HG03442 (cell line): Measurements from ENCODE around the gene DNAJC24.

Experiments
- ATAC-seq: cut with Tn5 transposase; IDR thresholded peaks from one replicate; pipeline ENCODE4 v1.9.1; 2021; ENCODE audit warnings: mild to moderate bottlenecking, moderate library complexity; ENCODE audit not compliant: unreplicated experiment

Gene DNAJC24

DNA sequence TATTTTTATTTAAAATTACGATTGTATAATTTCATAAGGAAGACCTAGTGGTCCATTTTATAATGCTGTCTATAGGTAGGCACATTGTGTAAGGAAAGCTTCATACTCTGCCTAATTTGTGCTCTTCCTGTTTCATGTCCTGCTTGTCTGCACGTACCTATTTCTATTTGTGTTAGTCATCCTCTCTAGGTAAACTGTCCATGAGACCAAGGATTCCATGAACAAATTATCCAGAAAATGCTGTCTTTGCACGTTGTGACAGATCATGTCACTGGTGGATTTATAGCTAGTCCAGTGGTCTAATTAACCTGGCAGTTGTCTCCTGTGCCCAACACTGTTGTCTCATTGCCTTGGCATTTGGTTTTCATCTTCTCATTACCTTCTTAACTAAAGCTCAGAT lies 44.7 kb downstream of the DNAJC24 start:
- ATAC-seq, result no peak

DNA sequence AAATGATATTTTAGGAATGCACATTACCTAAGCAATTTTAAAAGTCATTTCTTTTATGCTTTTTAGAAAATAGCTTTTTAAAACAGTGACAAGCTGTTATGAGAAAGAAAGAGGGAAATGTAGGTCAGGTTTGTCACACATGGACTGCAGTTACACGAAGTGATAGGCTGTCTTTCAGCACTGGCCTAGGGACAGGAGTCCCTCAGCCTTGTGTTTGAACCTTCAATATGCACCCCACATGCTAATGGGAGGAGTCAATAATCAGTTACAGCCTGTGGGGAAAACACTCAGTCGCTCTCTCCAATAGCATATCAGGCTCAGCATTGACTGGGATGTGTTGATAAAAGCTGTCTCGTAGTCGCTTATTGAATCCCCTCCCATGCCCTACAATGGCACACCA lies 45.8 kb downstream of the DNAJC24 start:
- ATAC-seq, result no peak

DNA sequence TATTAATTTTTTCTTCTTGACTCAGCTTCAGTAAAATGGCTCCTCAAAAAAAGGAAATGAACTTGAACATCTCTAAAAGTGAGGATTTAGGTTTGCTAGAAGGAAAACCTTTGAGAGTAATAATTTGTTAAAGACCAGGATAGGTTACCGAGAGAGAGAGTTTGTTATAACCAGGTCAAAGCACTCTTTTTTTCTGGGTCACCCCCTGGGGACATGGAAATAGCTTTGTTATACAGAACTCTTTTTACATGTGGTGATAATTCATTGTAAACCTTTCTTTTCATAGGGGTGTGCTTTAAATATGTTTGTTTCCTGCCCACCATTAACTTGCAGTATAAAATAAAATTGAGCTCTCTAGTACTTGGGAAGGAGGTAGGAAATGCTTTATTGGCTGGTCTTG lies 47.7 kb downstream of the DNAJC24 start:
- no peak for ATAC-seq

DNA sequence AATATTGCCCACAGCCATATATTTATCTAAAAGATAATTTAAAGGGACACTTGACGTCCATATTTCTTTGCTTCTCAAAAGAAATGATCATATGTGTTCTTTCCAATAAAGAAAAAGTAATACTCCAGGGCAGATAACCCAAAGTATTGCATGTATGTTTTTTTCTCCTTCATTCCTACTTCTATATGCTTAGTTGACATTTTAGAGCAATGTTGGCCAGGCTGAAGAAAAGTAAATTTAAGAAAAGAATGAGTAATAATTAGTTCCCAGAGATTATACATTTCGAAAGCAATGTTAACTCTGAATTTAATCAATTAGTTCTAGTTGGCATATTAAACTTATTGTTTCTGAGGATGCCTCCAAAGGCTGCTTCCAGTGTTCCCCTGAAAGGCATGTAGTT lies 48.2 kb downstream of the DNAJC24 start:
- no peak for ATAC-seq

DNA sequence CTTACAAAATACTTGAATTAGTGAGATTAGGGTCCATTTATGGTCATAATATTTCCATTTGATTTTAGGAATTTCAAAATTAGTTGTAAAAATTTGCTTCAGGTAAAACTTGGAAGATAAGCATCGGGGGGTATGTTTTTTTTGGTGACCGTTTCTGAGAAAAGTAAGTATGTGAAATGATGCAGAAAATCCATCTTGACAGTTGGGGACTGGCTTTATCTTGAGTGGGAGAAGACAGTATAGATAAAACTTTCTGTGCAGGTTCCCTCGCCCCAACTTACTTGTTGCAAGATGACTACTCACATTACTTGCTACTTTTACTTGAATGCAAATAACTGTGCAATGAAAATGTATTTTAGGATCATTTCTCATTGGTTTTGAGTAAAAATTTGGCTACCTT lies 49.5 kb downstream of the DNAJC24 start:
- no peak for ATAC-seq

DNA sequence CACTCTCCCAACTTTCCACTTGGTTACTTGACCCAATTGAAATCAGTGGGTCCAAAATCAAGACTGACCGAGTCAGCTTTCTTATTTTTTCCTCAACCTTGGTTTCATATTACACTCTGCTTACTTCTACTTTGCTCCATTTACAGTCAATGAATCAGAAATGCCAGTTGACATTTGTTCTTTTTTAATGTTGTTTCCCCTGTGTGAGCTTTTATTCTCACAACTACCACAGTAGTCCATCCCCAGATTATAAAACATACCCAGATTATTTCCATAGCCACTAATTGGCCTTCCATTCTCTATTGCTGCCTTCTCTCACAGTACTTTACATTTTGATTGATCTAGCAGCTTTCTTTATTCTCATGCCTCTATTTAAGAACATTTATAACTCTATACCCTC lies 50.0 kb downstream of the DNAJC24 start:
- ATAC-seq, result no peak

DNA sequence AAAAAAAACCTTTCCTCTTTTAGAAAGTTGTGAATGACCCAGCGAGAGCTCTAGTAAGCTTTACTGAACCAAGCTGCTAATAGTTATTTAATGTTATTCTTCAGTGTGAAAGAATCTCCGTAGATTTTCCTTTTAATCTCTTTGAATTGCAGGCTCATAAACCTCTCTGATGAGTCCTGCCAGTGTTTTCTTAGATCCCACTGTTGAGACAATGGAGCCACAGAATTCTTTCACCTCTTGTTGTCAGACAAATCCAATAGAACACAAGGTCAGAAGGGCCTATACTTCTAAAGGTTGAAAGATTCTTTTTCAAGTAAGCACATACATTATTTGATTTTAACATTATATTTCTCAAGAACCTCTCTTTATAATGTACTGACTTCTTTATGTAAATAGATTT lies 52.2 kb downstream of the DNAJC24 start:
- ATAC-seq, result no peak

DNA sequence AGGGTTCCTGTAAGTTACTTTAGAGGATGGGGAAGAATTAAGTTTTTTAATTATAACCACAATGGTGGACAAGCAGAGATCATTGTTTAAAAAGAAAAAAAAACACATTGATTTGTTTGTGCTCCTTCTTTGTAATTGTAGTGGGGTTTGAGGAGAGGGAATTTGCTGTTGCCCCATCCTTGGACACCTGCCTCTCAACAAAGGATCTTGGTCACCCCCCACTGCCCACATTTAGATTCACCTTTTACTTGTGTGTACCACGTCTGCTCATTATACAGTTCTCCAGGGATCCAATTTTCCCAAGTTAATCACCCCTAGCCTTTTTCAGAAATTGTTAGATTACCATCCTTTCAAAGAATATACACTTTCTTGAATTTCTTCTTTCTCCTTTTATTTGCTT lies 53.0 kb downstream of the DNAJC24 start:
- no peak for ATAC-seq

DNA sequence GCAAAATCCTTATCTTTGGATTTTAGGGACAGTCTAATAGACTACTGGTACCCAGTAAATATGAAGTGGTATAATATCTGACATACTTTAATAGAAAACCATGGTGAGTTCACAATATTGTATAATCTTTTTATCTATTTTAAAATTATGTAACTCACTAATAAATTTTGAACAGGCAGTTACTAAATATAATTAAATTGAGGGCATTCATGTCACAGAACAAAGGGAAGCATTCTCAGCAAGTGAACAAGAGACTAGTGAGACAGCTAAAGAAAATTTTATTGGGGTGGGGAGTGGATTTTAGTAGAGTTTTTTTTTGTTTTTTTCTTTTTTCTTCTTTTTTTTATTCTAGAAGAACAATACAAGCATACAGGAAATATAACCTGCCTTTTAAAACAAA lies 55.0 kb downstream of the DNAJC24 start:
- no peak for ATAC-seq

DNA sequence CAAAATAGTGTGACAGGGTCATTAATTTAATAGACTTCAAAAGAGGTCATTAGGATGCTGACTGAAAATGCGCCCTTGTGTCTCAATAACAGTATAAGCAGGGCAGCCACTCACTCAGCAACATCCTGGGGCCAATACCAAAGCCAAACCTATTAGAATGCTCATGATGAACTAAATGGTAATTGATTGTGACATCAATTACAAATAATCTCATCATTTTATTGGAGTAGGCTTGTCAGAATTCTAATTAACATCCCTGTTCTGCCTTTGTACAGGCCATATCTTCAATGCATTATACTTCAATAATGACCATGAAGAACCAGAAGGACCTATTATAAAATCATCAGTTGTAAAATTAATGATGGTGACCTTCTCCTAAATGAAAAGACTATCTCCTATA lies 64.2 kb downstream of the DNAJC24 start:
- ATAC-seq, result no peak

DNA sequence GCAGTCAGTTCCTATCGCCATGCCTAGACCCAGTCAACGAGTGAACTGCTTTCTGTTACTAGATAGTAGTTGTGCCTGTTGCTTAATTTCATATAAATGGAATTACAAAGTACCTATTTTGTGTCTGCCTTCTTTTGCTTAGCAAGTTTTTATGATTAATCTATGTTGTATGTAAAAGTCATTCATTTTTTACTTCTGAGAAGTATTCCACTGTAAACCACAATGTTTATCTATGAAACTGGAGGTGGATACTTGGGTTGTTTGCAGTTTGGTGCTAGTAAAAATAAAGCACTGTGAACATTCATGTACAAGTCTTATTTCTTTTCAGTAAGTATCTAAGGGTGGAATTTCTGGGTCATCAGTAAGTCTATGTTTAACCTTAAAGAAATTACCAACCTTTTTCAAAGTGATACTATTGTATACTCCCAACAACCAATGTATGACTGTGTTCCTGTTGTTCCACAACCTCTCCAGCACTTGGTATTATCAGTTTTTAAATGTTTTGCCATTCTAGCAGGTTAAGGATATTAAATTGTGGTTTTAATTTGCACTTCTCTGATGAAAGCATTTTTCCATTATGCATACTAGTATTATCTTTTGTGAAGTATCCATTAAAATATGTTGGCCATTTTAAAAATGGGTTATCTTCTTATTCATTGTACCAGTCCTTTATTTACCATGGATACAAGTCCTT lies 68.2 kb downstream of the DNAJC24 start:
- ATAC-seq, result no peak

DNA sequence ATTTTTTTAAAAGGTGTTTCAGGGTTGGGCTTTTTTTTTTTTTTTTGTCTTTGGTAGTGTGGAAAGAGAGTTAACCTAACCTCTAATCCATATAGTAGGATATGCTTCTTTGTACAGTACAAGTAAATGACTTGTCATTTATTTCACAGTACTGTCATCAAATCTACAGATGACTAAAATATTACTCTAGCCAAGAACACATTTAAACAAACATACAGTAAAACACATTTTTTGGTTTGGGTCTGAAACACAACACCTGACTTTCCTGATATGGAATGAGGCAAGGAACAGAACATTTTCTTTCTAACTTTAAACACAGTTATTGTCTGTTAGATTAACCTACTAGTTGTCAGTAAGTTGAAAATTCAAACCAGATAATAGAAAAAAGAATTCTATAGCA lies 71.6 kb downstream of the DNAJC24 start:
- no peak for ATAC-seq

DNA sequence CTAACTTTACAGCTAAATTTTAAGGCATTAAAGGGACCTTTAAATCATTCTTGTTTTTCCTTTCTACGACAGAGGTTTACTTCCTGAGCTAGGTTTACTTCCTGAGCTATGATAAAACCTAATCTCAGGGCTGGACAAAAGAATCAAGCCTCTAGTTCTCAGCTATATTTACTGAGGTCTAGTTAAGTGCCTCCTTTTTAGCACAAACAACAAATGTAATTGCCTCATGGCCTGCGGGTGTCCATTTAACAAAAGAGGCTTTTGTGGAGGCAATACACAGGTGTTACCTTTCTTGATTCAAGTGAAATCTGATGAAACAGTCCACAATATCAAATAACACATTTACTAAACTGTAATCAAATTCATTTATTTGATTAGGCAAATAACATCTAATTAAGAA lies 72.4 kb downstream of the DNAJC24 start:
- no peak for ATAC-seq

DNA sequence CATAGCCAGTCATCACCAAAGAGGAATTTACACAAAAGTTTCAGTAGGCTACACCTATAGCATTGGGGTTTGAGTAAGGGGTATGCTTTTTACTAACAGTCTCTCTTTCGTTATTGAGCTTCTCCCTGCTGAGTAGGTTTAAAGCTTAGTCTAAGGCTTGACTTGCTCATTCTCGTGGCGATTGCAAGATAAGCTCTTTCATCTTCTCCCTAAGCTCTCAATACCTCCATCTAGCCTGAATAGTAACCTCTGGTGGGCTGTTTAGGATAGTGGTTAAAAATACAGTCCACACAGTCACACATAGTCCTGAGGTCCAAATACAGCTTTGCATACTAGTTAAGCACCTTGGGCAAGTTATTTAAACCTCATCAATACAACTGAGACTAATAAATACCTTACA lies 74.1 kb downstream of the DNAJC24 start:
- ATAC-seq, result no peak

DNA sequence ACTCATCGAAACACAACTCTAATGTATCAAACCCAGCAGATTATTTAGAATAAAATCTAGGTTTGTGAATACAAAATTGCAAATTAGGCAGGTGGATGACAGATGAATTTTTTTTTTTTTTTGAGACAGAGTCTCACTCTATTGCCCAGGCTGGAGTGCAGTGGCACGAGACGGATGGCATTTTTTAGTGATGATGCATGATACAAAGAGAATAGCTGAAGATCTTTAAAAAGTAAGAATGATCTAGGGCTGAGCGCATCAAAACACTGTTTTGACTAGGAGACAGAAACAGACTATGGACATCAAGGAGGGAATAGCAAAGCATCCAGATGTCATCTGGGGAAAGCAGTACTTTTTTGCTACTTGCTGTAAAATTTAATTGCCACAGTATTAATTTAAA lies 76.0 kb downstream of the DNAJC24 start:
- no peak for ATAC-seq

DNA sequence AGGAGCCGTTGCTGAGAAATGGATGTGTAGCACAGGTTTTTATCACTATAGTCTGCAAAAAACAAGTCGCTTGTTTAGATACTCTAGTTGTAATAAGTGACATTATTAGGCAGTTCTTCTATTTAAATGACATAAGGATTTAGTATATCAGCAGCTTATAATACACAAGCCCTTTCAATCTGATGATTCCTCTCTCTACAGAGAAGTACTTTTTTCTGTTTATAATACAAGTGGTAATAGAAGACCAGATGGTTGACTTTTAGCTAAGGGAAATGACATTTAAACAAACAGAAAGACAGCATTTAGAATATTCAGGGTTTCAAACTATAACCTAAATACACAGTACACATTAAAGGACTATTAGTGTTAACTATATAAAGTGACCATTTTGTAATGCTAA lies 79.4 kb downstream of the DNAJC24 start:
- ATAC-seq, result no peak

DNA sequence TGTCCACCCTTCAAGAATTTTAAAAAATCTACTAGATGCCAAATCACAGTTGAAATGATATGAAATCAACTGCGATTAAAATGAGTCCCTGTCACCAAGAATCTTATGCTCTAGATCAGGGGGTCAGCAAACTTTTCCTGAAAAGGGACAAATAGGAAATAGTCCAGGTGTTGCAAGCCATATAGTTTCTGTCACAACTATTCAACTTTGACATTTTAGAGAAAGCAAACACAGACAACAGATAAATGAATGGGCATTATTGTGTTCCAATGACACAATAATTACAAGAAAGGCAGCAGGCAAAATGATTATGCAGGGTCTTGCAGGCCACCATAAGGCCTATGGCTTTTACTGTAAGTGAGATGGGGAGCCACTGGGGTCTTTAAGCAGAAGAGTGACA lies 81.2 kb downstream of the DNAJC24 start:
- ATAC-seq, result no peak

DNA sequence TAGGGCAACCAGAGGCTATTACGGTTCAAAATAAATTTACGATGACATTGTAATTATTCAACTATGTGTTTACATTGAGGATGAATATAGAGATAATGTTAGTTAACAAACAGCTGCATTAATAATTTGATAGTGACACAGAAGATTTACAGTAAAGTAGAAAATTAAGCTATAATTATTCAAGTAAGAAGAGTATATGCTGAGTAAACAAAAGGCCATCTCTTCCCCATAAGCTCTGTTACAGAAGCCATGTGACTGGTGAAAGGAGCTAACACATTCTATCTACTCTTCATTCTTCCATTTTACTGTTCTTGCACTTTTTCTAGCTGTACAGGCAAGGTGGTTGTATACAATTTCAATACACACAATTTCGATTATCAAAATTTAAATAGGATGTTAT lies 85.5 kb downstream of the DNAJC24 start:
- ATAC-seq, result no peak

DNA sequence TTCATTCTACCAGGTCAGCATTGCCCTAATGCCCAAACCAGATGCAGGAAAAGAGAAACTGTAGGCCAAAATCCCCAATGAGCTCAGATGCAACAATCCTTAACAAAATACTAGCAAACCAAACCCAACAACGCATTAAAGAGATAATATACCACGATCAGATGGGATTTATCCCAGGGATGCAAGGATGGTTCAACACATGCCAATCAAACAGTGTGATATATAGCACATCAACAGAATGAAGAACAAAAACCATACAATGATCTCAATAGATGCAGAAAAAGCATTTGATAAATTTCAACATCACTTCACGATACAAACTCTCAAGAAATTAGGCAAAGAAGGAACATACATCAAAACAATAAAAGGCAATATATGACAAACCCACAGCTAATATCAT lies 94.8 kb downstream of the DNAJC24 start:
- no peak for ATAC-seq

DNA sequence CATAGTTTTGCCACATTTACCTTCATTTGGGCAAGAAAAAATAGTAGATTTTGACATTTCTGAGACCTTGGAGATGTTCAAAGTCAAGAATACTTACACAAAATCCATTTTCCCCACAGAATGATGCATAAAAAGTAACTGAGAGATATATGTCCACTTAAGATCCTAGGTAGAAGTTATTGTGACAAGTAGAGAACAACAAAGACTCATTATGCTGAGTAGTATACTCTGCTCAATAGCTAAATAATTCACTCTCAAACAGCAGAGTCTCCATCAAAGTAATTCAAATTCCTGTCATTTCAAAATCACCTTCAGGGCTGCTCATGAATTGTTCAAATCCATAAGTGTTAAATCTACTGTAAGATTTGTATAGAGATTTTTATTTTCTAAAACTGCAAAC lies 104.4 kb downstream of the DNAJC24 start:
- no peak for ATAC-seq

DNA sequence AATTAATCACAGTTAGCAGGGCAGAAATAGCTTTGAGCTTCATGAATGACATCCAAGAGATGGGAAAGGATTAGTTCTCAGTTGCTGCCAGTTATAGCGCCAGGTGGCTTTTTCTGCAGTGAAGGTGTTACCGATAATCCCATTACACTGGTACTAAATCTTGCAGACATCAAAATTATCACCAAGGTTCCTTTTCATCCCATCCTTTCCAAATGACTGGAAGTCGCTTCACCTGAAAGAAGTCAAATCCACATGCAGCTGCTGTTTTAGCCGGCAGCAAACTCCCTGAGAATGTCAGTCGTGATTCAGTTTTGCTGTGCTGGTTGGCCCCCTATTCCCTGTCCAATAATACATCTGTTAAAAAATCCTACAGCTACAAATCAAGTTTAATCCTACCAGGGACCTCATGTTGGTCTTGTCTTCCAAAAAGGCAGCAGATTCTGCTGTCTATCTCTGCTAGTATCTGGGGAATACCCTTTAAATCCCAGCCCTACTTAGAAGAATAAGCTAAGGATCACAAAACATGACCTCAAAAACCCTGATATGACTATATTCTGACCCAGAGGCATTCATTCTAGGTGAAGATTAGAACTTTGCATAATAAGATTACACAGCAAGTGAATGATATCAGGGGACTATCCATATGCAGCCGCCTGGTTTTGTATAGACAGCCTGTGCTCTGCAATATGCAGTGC lies 108.0 kb downstream of the DNAJC24 start:
- no peak for ATAC-seq

DNA sequence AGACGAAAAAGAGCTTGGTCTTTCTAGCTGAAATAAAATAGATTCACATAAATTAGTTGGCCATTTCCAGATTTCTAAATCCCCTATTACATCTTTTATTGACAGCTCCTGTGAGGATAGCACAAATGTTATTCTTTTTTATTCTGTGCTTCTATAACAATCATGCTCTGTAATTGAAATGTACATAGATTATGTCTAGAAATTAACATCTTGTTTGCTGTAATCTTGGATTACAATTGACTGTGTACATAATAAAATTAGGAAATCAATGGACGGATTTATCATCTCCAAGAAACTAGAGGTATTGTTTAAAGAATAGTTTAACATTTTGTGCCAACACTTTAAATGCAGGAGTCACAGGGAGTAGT lies 108.5 kb downstream of the DNAJC24 start:
- no peak for ATAC-seq

DNA sequence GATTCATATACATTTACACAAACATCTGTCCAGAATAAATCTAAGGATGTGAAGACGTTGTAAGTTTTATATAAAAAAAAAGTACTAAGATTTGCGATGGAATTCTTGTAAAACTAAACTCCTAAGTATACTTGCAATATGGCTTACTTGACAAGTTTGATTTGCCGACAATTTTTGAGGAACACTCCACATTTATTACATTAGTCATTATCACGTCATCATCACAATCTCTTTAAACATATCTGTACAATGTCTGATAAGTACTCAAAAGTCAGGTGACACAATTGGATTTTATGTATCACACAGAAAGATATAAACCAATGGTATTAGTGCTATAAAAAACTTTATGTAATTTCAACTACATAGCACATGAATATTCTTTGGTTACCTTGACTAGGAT lies 109.4 kb downstream of the DNAJC24 start:
- no peak for ATAC-seq
